ENCODE measurements around the gene GATA2. TPM values are rescaled to one million over a fixed set of nuclear protein-coding genes. Genes with fewer than 3 reads are reported as not detected.

GATA2 gene
- polyA plus RNA-seq, 3 donors: 0.07 to 0.36 TPM; not detected in 1

DNA sequence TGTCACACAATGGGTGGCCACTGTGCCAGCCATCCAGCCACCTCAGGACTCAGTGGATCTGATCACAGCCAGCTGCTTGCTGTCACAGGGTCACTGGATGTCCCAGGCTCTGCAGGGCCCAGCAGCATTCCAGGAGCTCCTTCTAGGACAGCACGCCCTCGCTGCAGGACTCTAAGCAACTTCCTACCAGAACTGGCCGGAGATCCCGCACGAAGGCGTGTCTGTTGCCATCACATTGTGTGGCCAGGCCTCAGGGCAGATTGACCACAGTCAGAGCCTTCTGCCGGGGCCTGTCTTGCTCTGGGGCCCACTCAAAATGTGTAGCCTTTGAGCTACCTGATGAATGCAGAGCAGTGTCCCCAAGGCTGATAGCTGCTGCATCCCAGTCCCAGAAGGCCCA is 50.9 kb downstream of the GATA2 start:
- TF ChIP-seq CTCF (IDR thresholded peaks at IDR 0.05): no peak
- Histone ChIP-seq H3K27me3 (ENCODE audit: control insufficient read depth in 2 of 2, insufficient read depth in 2 of 2, low read length in 2 of 2) (peaks cover 0 to 2% of the 10 kb centered on the region in 2 donors), H3K36me3 (replicated peaks in 1 of 2; ENCODE audit: control insufficient read depth in 1 of 2, insufficient read depth in 2 of 2, low read length in 2 of 2) (no peaks in the 10 kb centered on the region), H2AFZ (ENCODE audit: insufficient read depth, low read depth, low read length, poor library complexity, severe bottlenecking) (no peak overlapping the region), H3K9ac (ENCODE audit: insufficient read depth, low read length, poor library complexity, severe bottlenecking) (no peak overlapping the region), H3K27ac (ENCODE audit: low read depth in 1 of 2, low read length in 2 of 2) (no peak overlapping the region), H3K4me3 (replicated peaks in 1 of 3; ENCODE audit: low read depth in 2 of 3, low read length in 3 of 3) (no peak overlapping the region), H3K9me3 (replicated peaks in 1 of 2; ENCODE audit: control insufficient read depth in 1 of 2, insufficient read depth in 1 of 2, low read length in 2 of 2) (no peaks in the 10 kb centered on the region), H4K20me1 (ENCODE audit: insufficient read depth, low read length) (no peaks in the 10 kb centered on the region), H3K4me1 (ENCODE audit: control insufficient read depth in 1 of 2, insufficient read depth in 2 of 2, low read length in 2 of 2) (no peaks in the 10 kb centered on the region), H3K79me2 (ENCODE audit: insufficient read depth, low read length) (no peaks in the 10 kb centered on the region), H3K4me2 (replicated peaks; ENCODE audit: extremely low read depth, low read length, poor library complexity, severe bottlenecking) (no peak overlapping the region)
- no peak for DNase-seq
- Mint-ChIP-seq H3K27ac (no peak overlapping the region), H3K36me3 (no peaks in the 10 kb centered on the region), H3K4me1 (no peaks in the 10 kb centered on the region), H3K27me3 (ENCODE audit: low read depth in 3 of 3) (peaks cover 10 to 12% (median 10%) of the 10 kb centered on the region in 3 donors), H3K9me3 (peaks cover 0 to 7% (median 1%) of the 10 kb centered on the region in 7 donors), H3K4me3 (no peak overlapping the region)
- WGBS (ENCODE audit: insufficient coverage): 90% methylated on average over 7 of the region's 7 CpGs
- intact Hi-C loops (cut with micrococcal nuclease): no loop called here

GRCh38 chr3:128439226-128439625 is 53.8 kb downstream of the GATA2 start:
- Histone ChIP-seq H3K27me3 (ENCODE audit: control insufficient read depth in 2 of 2, insufficient read depth in 2 of 2, low read length in 2 of 2) (peaks cover 0 to 16% of the 10 kb centered on the region in 2 donors), H2AFZ (ENCODE audit: insufficient read depth, low read depth, low read length, poor library complexity, severe bottlenecking) (no peak overlapping the region), H3K27ac (ENCODE audit: low read depth in 1 of 2, low read length in 2 of 2) (no peak overlapping the region), H4K20me1 (ENCODE audit: insufficient read depth, low read length) (no peaks in the 10 kb centered on the region), H3K4me1 (ENCODE audit: control insufficient read depth in 1 of 2, insufficient read depth in 2 of 2, low read length in 2 of 2) (no peaks in the 10 kb centered on the region), H3K4me3 (replicated peaks in 1 of 3; ENCODE audit: low read depth in 2 of 3, low read length in 3 of 3) (no peak overlapping the region), H3K79me2 (ENCODE audit: insufficient read depth, low read length) (no peaks in the 10 kb centered on the region), H3K36me3 (replicated peaks in 1 of 2; ENCODE audit: control insufficient read depth in 1 of 2, insufficient read depth in 2 of 2, low read length in 2 of 2) (no peaks in the 10 kb centered on the region), H3K9me3 (replicated peaks in 1 of 2; ENCODE audit: control insufficient read depth in 1 of 2, insufficient read depth in 1 of 2, low read length in 2 of 2) (no peaks in the 10 kb centered on the region), H3K9ac (ENCODE audit: insufficient read depth, low read length, poor library complexity, severe bottlenecking) (no peak overlapping the region), H3K4me2 (replicated peaks; ENCODE audit: extremely low read depth, low read length, poor library complexity, severe bottlenecking) (no peak overlapping the region)
- TF ChIP-seq CTCF (IDR thresholded peaks at IDR 0.05): no peak
- Mint-ChIP-seq H3K27me3 (ENCODE audit: low read depth in 3 of 3) (peaks cover 8 to 32% (median 18%) of the 10 kb centered on the region in 3 donors), H3K4me1 (no peaks in the 10 kb centered on the region), H3K36me3 (no peaks in the 10 kb centered on the region), H3K4me3 (no peak overlapping the region), H3K27ac (no peak overlapping the region), H3K9me3 (no peaks in the 10 kb centered on the region)
- DNase-seq: no peak
- intact Hi-C loops (cut with micrococcal nuclease): no loop called here
- 93% methylated on average over 3 of the region's 3 CpGs for WGBS (ENCODE audit: insufficient coverage)

Data from CD14-positive monocyte (primary cell).